DMS114 treated with DMSO at 0.1 percent for 48 hours (cell line): Measurements from ENCODE around the gene FHOD1.

Experiments used
- DNase-seq: peaks from one replicate; lab custom pipeline; 2025; ENCODE audit not compliant: unreplicated experiment; lab: John Stamatoyannopoulos, UW

FHOD1 gene

GRCh38 chr16:67277999-67278772, 30.9 kb upstream of the FHOD1 start:
- DNase-seq, result no peak

GRCh38 chr16:67277294-67277998, 30.2 kb upstream of the FHOD1 start:
- no peak for DNase-seq

- DNase-seq, result no peak
Observed at GRCh38 chr16:67275321-67275720, 28.0 kb upstream of the FHOD1 start.

GRCh38 chr16:67271446-67271845, 24.2 kb upstream of the FHOD1 start:
- DNase-seq, result no peak

GRCh38 chr16:67270931-67271338, 23.7 kb upstream of the FHOD1 start:
- no peak for DNase-seq

GRCh38 chr16:67269766-67270165, 22.5 kb upstream of the FHOD1 start:
- no peak for DNase-seq

- DNase-seq, result no peak
Observed at GRCh38 chr16:67268136-67268579, 20.9 kb upstream of the FHOD1 start.

GRCh38 chr16:67265834-67266233, 18.6 kb upstream of the FHOD1 start:
- DNase-seq, result no peak

GRCh38 chr16:67264866-67265265, 17.6 kb upstream of the FHOD1 start:
- DNase-seq, result no peak

GRCh38 chr16:67264277-67264676, 17.0 kb upstream of the FHOD1 start:
- DNase-seq, result no peak

- DNase-seq, result no peak
Observed at GRCh38 chr16:67263201-67263600, 15.9 kb upstream of the FHOD1 start.

GRCh38 chr16:67260426-67261063, 13.3 kb upstream of the FHOD1 start:
- no peak for DNase-seq

GRCh38 chr16:67259705-67260104, 12.4 kb upstream of the FHOD1 start:
- DNase-seq, result no peak

GRCh38 chr16:67258161-67258835, 11.0 kb upstream of the FHOD1 start:
- no peak for DNase-seq

GRCh38 chr16:67257486-67258160, 10.3 kb upstream of the FHOD1 start:
- DNase-seq, result no peak

GRCh38 chr16:67256701-67257230, 9.5 kb upstream of the FHOD1 start:
- DNase-seq, result no peak

- no peak for DNase-seq
Observed at GRCh38 chr16:67255553-67256221, 8.4 kb upstream of the FHOD1 start.

GRCh38 chr16:67254801-67255552, 7.7 kb upstream of the FHOD1 start:
- no peak for DNase-seq
